IMR-90 (cell line): ENCODE measurements around the gene FBXW11. TPM values are rescaled to one million over a fixed set of nuclear protein-coding genes. Genes with fewer than 3 reads are reported as not detected.

ENCODE experiments used
- ATAC-seq: fragments of 200-7000 bp; cut with Tn5 transposase; 2 replicates; pipeline ENCODE4 v1.9.1; 2020; ENCODE audit warnings: low read depth, mild to moderate bottlenecking, moderate library complexity
- BruUV-seq: library from RNA; stranded (reverse); fragments of 400-500 nt; replicated peaks from 2 replicates; lab custom pipeline; 2021; lab: Mats Ljungman, UMichigan
- CTCF ChIA-PET: fragments of 300-600 bp; formaldehyde crosslinking; extraction: SDS; loops from one replicate; lab custom pipeline; 2021; ENCODE audit warnings: antibody characterized with exemption; lab: Yijun Ruan, JAX
- POLR2A ChIA-PET: fragments of 300-600 bp; sonication (Branson Sonifier 250); formaldehyde crosslinking; loops from one replicate; lab custom pipeline; 2022; ENCODE audit warnings: antibody characterized with exemption; ENCODE audit not compliant: unreplicated experiment; lab: Charles Lee
- DNase-seq: peaks from one replicate; pipeline ENCODE4 v3.0.0; 2013
- H2AFZ ChIP-seq: replicated peaks from 2 replicates; pipeline ENCODE3; 2013; ENCODE audit warnings: low read length, mild to moderate bottlenecking; ENCODE audit not compliant: poor library complexity
- H2AK5ac ChIP-seq: 2 replicates; pipeline ENCODE4 v1.6.1; 2013; ENCODE audit warnings: low read depth, low read length, inconsistent platforms
- H2AK9ac ChIP-seq: replicated peaks from 2 replicates; pipeline ENCODE3; 2013; ENCODE audit warnings: mild to moderate bottlenecking, low read depth, low read length, moderate library complexity; ENCODE audit not compliant: poor library complexity
- H2BK120ac ChIP-seq: 2 replicates; pipeline ENCODE4 v1.6.1; 2013; ENCODE audit warnings: low read depth, low read length, inconsistent platforms
- H2BK15ac ChIP-seq: 3 replicates; pipeline ENCODE4 v1.6.1; 2013; ENCODE audit warnings: low read depth, low read length, inconsistent platforms
- H2BK20ac ChIP-seq: 2 replicates; pipeline ENCODE4 v1.6.1; 2013; ENCODE audit warnings: low read depth, mild to moderate bottlenecking, inconsistent platforms, low read length, moderate library complexity
- H2BK5ac ChIP-seq: 2 replicates; pipeline ENCODE4 v1.6.1; 2013; ENCODE audit warnings: mild to moderate bottlenecking, low read depth, low read length, inconsistent platforms; ENCODE audit not compliant: poor library complexity, severe bottlenecking
- H3K14ac ChIP-seq: replicated peaks from 2 replicates; pipeline ENCODE4 v1.6.1; 2013; ENCODE audit warnings: low read depth, low read length, inconsistent platforms
- H3K18ac ChIP-seq: 2 replicates; pipeline ENCODE4 v1.6.1; 2013; ENCODE audit warnings: low read depth, low read length, control low read depth
- H3K23ac ChIP-seq: 2 replicates; pipeline ENCODE4 v1.6.1; 2013; ENCODE audit warnings: low read depth, low read length, inconsistent platforms
- H3K27ac ChIP-seq: 2 replicates; pipeline ENCODE4 v1.5.1; 2013; ENCODE audit warnings: mild to moderate bottlenecking, control low read depth, low read length; ENCODE audit not compliant: insufficient read depth
- H3K27me3 ChIP-seq: 2 replicates; pipeline ENCODE4 v1.6.1; 2013; ENCODE audit warnings: low read length; ENCODE audit not compliant: control insufficient read depth, insufficient read depth
- H3K36me3 ChIP-seq: 2 replicates; pipeline ENCODE4 v1.6.1; 2013; ENCODE audit warnings: low read length, mixed read lengths; ENCODE audit not compliant: control insufficient read depth, insufficient read depth
- H3K4ac ChIP-seq: 2 replicates; pipeline ENCODE4 v1.6.1; 2013; ENCODE audit warnings: low read depth, low read length, inconsistent platforms
- H3K4me1 ChIP-seq: 2 replicates; pipeline ENCODE4 v1.6.1; 2013; ENCODE audit warnings: low read length, mixed read lengths; ENCODE audit not compliant: control insufficient read depth, insufficient read depth
- H3K4me2 ChIP-seq: 2 replicates; pipeline ENCODE4 v1.6.1; 2013; ENCODE audit warnings: low read depth, mild to moderate bottlenecking, control low read depth, low read length, moderate library complexity
- H3K4me3 ChIP-seq: 2 replicates; pipeline ENCODE4 v1.5.1; 2013; ENCODE audit warnings: low read depth, mild to moderate bottlenecking, control low read depth, low read length, moderate library complexity; ENCODE audit not compliant: insufficient read depth
- H3K56ac ChIP-seq: 2 replicates; pipeline ENCODE4 v1.6.1; 2013; ENCODE audit warnings: low read length, inconsistent platforms; ENCODE audit not compliant: insufficient read depth; ENCODE audit errors: extremely low read depth
- H3K79me1 ChIP-seq, 2 experiments: 2 replicates each; pipeline ENCODE4 v1.6.1; 2013; ENCODE audit warnings: low read length in 2 of 2, inconsistent platforms in 1 of 2, low read depth in 1 of 2
- H3K9ac ChIP-seq: 2 replicates; pipeline ENCODE4 v1.6.1; 2013; ENCODE audit warnings: low read depth, low read length, control low read depth
- H3K9me1 ChIP-seq: 2 replicates; pipeline ENCODE4 v1.6.1; 2013; ENCODE audit warnings: low read length, inconsistent platforms; ENCODE audit not compliant: insufficient read depth
- H3K9me3 ChIP-seq: 2 replicates; pipeline ENCODE4 v1.6.1; 2013; ENCODE audit warnings: low read length; ENCODE audit not compliant: control insufficient read depth, insufficient read depth
- H4K20me1 ChIP-seq: 2 replicates; pipeline ENCODE4 v1.6.1; 2013; ENCODE audit warnings: low read length, inconsistent platforms; ENCODE audit not compliant: insufficient read depth
- H4K5ac ChIP-seq: 2 replicates; pipeline ENCODE4 v1.6.1; 2013; ENCODE audit warnings: mild to moderate bottlenecking, low read depth, low read length, control low read depth
- H4K8ac ChIP-seq, 2 experiments: 2 replicates each; pipeline ENCODE4 v1.6.1; 2013; ENCODE audit warnings: low read depth in 2 of 2, low read length in 2 of 2, control low read depth in 1 of 2, inconsistent platforms in 1 of 2
- H4K91ac ChIP-seq: 2 replicates; pipeline ENCODE4 v1.6.1; 2013; ENCODE audit warnings: low read depth, low read length, inconsistent platforms; ENCODE audit not compliant: insufficient read depth
- BHLHE40 ChIP-seq: fragments of 150-350 bp; IDR thresholded peaks from 2 replicates; pipeline ENCODE4 v1.6.1; 2016; ENCODE audit warnings: mild to moderate bottlenecking, low read depth, low read length
- CEBPB ChIP-seq: IDR thresholded peaks from 2 replicates; pipeline ENCODE4 v1.6.1; 2012; ENCODE audit warnings: low read depth, low read length, improper control_type of control experiment
- CHD1 ChIP-seq: IDR thresholded peaks from 2 replicates; pipeline ENCODE4 v1.6.1; 2012; ENCODE audit warnings: low read depth, low read length, improper control_type of control experiment
- FOS ChIP-seq: fragments of 150-350 bp; IDR thresholded peaks from 2 replicates; pipeline ENCODE4 v1.6.1; 2016; ENCODE audit warnings: low read depth, low read length
- MAFK ChIP-seq: IDR thresholded peaks from 2 replicates; pipeline ENCODE4 v1.6.1; 2012; ENCODE audit warnings: low read depth, low read length, improper control_type of control experiment
- MAZ ChIP-seq: IDR thresholded peaks from 2 replicates; pipeline ENCODE4 v1.6.1; 2012; ENCODE audit warnings: low read depth, mild to moderate bottlenecking, low read length, improper control_type of control experiment, moderate library complexity, borderline replicate concordance
- NFE2L2 ChIP-seq: fragments of 150-350 bp; IDR thresholded peaks from 2 replicates; pipeline ENCODE4 v1.6.1; 2016; ENCODE audit warnings: low read depth, mild to moderate bottlenecking, low read length
- POLR2A ChIP-seq: IDR thresholded peaks from 2 replicates; pipeline ENCODE4 v1.6.1; 2012; ENCODE audit warnings: mild to moderate bottlenecking, low read depth, low read length
- RAD21 ChIP-seq: IDR thresholded peaks from 2 replicates; pipeline ENCODE4 v1.6.1; 2012; ENCODE audit warnings: low read length, improper control_type of control experiment
- RFX5 ChIP-seq: IDR thresholded peaks from 2 replicates; pipeline ENCODE4 v1.8.0; 2012; ENCODE audit warnings: low read depth, mild to moderate bottlenecking, low read length, moderate library complexity
- dilution Hi-C: fragments of 300-500 bp; cut with HindIII; formaldehyde crosslinking; loops from one replicate; pipeline ENCODE4 v1.14.3; 2018; ENCODE audit warnings: low sequenced_read_pairs; ENCODE audit not compliant: unreplicated experiment
- in situ Hi-C: fragments of 300-500 bp; cut with MboI; formaldehyde crosslinking; loops from 3 replicates; pipeline ENCODE4 v1.14.3; 2019; ENCODE audit warnings: low sequenced_read_pairs, inconsistent platforms, mixed read lengths
- intact Hi-C: fragments of 100-400 bp; cut with micrococcal nuclease; formaldehyde crosslinking; loops from 2 replicates; pipeline ENCODE4 v1.10.0; 2022
- polyA plus RNA-seq, 3 experiments: library from polyadenylated mRNA; depleted of rRNA; stranded (reverse); fragments of >200 nt; gene quantifications; 2 replicates each; pipeline ENCODE4 v1.2.3, GENCODE V29; 2012; ENCODE audit warnings: low replicate concordance in 1 of 3
- total RNA-seq: library from RNA; depleted of rRNA; stranded (reverse); fragments of >200 nt; gene quantifications from 2 replicates; pipeline ENCODE4 v1.2.3, GENCODE V29; 2012
- TF ChIP-seq, protein P1 (sequence below): fragments of 150-350 bp; IDR thresholded peaks from 2 replicates; pipeline ENCODE4 v1.6.1; 2017; ENCODE audit warnings: mild to moderate bottlenecking, antibody characterized with exemption, low read length, low read depth
- TF ChIP-seq, protein P2 (sequence below): conservative IDR thresholded peaks from 2 replicates; pipeline ENCODE4 v1.5.1; 2012; ENCODE audit warnings: mild to moderate bottlenecking, low read depth, low read length, improper control_type of control experiment
- TF ChIP-seq, protein P3 (sequence below): fragments of 150-350 bp; IDR thresholded peaks from 2 replicates; pipeline ENCODE4 v1.6.1; 2016; ENCODE audit warnings: low read depth, mild to moderate bottlenecking, low read length, moderate library complexity, borderline replicate concordance

Gene FBXW11
- total and polyA plus RNA-seq, 2 of the 4 experiments (the other 2 are of a cell fraction), result 34.3 to 97.1 TPM

DNA sequence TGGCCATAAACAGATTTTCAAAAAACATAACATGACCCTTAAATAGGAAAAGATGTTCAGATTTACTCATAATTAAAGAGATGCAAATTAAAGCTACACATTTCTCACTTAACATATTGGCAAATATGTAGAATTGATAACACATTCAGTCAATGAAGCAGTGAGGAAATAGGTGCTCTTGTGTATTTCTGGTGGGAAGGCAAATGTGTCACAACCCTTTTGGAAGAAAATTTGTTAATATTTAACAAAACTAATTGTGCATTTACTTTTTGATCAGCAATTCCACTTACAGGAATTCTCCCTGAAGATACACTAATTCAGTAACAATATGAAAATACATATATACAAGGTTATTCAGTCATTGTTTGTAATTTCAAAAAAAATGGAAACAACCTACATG is 68.1 kb downstream of the FBXW11 start:
- H4K91ac ChIP-seq, result no peak overlapping the region
- peaks cover 2% of the 10 kb centered on the region for H3K4me1 ChIP-seq
- H3K56ac ChIP-seq, result no peak overlapping the region
- no peak overlapping the region for H4K8ac ChIP-seq
- H3K9me3 ChIP-seq, result peaks cover 6% of the 10 kb centered on the region; the same call in 1 of the 2 replicates
- in situ Hi-C loops (no loop called here), dilution Hi-C loops (no loop called here), intact Hi-C loops (no loop called here)
- no peak overlapping the region for H3K4me3 ChIP-seq
- no peak overlapping the region for H3K4ac ChIP-seq
- H3K9me1 ChIP-seq, result 0 out of 2 replicates have a peak, but pooled peaks cover 3% of the 10 kb centered on the region
- no peak overlapping the region for H2AFZ ChIP-seq
- H2BK15ac ChIP-seq, result no peak overlapping the region
- H3K4me2 ChIP-seq, result no peak overlapping the region
- no peak overlapping the region for H3K9ac ChIP-seq
- no peak overlapping the region for H2AK5ac ChIP-seq
- ATAC-seq, result no peak
- TF ChIP-seq RFX5, result no peak
- no peak for TF ChIP-seq MAFK
- no peak for TF ChIP-seq POLR2A
- TF ChIP-seq, protein P1, sequence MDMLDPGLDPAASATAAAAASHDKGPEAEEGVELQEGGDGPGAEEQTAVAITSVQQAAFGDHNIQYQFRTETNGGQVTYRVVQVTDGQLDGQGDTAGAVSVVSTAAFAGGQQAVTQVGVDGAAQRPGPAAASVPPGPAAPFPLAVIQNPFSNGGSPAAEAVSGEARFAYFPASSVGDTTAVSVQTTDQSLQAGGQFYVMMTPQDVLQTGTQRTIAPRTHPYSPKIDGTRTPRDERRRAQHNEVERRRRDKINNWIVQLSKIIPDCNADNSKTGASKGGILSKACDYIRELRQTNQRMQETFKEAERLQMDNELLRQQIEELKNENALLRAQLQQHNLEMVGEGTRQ, result no peak
- no peak for TF ChIP-seq BHLHE40
- TF ChIP-seq, protein P2, sequence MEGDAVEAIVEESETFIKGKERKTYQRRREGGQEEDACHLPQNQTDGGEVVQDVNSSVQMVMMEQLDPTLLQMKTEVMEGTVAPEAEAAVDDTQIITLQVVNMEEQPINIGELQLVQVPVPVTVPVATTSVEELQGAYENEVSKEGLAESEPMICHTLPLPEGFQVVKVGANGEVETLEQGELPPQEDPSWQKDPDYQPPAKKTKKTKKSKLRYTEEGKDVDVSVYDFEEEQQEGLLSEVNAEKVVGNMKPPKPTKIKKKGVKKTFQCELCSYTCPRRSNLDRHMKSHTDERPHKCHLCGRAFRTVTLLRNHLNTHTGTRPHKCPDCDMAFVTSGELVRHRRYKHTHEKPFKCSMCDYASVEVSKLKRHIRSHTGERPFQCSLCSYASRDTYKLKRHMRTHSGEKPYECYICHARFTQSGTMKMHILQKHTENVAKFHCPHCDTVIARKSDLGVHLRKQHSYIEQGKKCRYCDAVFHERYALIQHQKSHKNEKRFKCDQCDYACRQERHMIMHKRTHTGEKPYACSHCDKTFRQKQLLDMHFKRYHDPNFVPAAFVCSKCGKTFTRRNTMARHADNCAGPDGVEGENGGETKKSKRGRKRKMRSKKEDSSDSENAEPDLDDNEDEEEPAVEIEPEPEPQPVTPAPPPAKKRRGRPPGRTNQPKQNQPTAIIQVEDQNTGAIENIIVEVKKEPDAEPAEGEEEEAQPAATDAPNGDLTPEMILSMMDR, result no peak
- TF ChIP-seq, protein P3, sequence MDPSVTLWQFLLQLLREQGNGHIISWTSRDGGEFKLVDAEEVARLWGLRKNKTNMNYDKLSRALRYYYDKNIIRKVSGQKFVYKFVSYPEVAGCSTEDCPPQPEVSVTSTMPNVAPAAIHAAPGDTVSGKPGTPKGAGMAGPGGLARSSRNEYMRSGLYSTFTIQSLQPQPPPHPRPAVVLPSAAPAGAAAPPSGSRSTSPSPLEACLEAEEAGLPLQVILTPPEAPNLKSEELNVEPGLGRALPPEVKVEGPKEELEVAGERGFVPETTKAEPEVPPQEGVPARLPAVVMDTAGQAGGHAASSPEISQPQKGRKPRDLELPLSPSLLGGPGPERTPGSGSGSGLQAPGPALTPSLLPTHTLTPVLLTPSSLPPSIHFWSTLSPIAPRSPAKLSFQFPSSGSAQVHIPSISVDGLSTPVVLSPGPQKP, result no peak
- no peak for TF ChIP-seq NFE2L2
- TF ChIP-seq RAD21, result no peak
- TF ChIP-seq FOS, result no peak
- TF ChIP-seq CHD1, result no peak
- TF ChIP-seq CEBPB, result no peak
- TF ChIP-seq MAZ, result no peak
- no peak overlapping the region for H2BK5ac ChIP-seq
- DNase-seq, result no peak
- ChIA-PET CTCF (no interaction called here), POLR2A (no interaction called here)
- no TSS peak for BruUV-seq
- H3K23ac ChIP-seq, result no peak overlapping the region
- H2AK9ac ChIP-seq, result no peak overlapping the region
- H3K27ac ChIP-seq, result no peak overlapping the region
- peaks cover 24 to 53% of the 10 kb centered on the region in 2 experiments for H3K79me1 ChIP-seq
- no peak overlapping the region for H3K14ac ChIP-seq
- peaks cover 32% of the 10 kb centered on the region for H4K20me1 ChIP-seq
- H4K5ac ChIP-seq, result no peak overlapping the region
- no peak overlapping the region for H3K18ac ChIP-seq
- no peak overlapping the region for H2BK20ac ChIP-seq
- no peaks in the 10 kb centered on the region for H3K27me3 ChIP-seq
- H2BK120ac ChIP-seq, result no peak overlapping the region
- no peaks in the 10 kb centered on the region for H3K36me3 ChIP-seq
